KOPT-K1 (cell line): Measurements from ENCODE around the gene BCL2L13.
"Not testable (repeated sequence)": the region's sequence is repeated elsewhere in the genome, so short reads cannot be mapped to it uniquely, and the experiment has no call there.

ENCODE experiments used
- H3K27ac ChIP-seq: fragments of 200-600 bp; sonication (generic); 2 replicates; pipeline ENCODE4 v1.5.1; 2016; ENCODE audit warnings: antibody characterized with exemption, mild to moderate bottlenecking, low read depth, low read length; ENCODE audit not compliant: poor library complexity, severe bottlenecking
- H3K36me3 ChIP-seq: fragments of 200-600 bp; sonication (generic); 2 replicates; pipeline ENCODE4 v1.5.1; 2017; ENCODE audit warnings: antibody characterized with exemption, mild to moderate bottlenecking, low read length, moderate library complexity; ENCODE audit not compliant: insufficient read depth
- H3K9me3 ChIP-seq: fragments of 200-600 bp; sonication (generic); 2 replicates; pipeline ENCODE4 v1.5.1; 2017; ENCODE audit warnings: antibody characterized with exemption, low read length, mild to moderate bottlenecking; ENCODE audit not compliant: insufficient read depth, poor library complexity, severe bottlenecking

BCL2L13 gene

GRCh38 chr22:17742527-17742902, 104.0 kb downstream of the BCL2L13 start:
- Histone ChIP-seq H3K36me3 (peaks cover 83% of the 10 kb centered on the region), H3K9me3 (no peaks in the 10 kb centered on the region), H3K27ac (no peak overlapping the region)

GRCh38 chr22:17743661-17744411, 105.3 kb downstream of the BCL2L13 start:
- H3K27ac ChIP-seq = no peak overlapping the region
- H3K9me3 ChIP-seq = no peaks in the 10 kb centered on the region
- H3K36me3 ChIP-seq = peaks cover 76% of the 10 kb centered on the region

- peaks cover 76% of the 10 kb centered on the region for H3K36me3 ChIP-seq
- no peak overlapping the region for H3K27ac ChIP-seq
- H3K9me3 ChIP-seq = no peaks in the 10 kb centered on the region
These were observed 105.9 kb downstream of the BCL2L13 start for GRCh38 chr22:17744430-17744829.

GRCh38 chr22:17746916-17747315, 108.4 kb downstream of the BCL2L13 start:
- Histone ChIP-seq H3K27ac (no peak overlapping the region), H3K36me3 (peaks cover 57% of the 10 kb centered on the region), H3K9me3 (no peaks in the 10 kb centered on the region)

GRCh38 chr22:17748555-17749353, 110.2 kb downstream of the BCL2L13 start:
- H3K9me3 ChIP-seq = no peaks in the 10 kb centered on the region
- H3K36me3 ChIP-seq = peaks cover 46% of the 10 kb centered on the region
- no peak overlapping the region for H3K27ac ChIP-seq

- no peaks in the 10 kb centered on the region for H3K9me3 ChIP-seq
- peaks cover 47% of the 10 kb centered on the region for H3K36me3 ChIP-seq
- H3K27ac ChIP-seq = no peak overlapping the region
These were observed 111.2 kb downstream of the BCL2L13 start for GRCh38 chr22:17749605-17750395.

- Histone ChIP-seq H3K36me3 (peaks cover 50% of the 10 kb centered on the region), H3K9me3 (no peaks in the 10 kb centered on the region), H3K27ac (no peak overlapping the region)
These were observed 113.0 kb downstream of the BCL2L13 start for GRCh38 chr22:17751596-17751995.

- Histone ChIP-seq H3K27ac (no peak overlapping the region), H3K36me3 (peaks cover 39% of the 10 kb centered on the region), H3K9me3 (no peaks in the 10 kb centered on the region)
These were observed 114.9 kb downstream of the BCL2L13 start for GRCh38 chr22:17753401-17753989.

GRCh38 chr22:17754233-17754925, 115.8 kb downstream of the BCL2L13 start:
- H3K36me3 ChIP-seq = peaks cover 30% of the 10 kb centered on the region
- H3K9me3 ChIP-seq = no peaks in the 10 kb centered on the region
- no peak overlapping the region for H3K27ac ChIP-seq

GRCh38 chr22:17761138-17761488, 122.6 kb downstream of the BCL2L13 start:
- Histone ChIP-seq H3K27ac (peak overlapping the region; percentile 51), H3K36me3 (no peaks in the 10 kb centered on the region; the same call in 1 of the 2 replicates), H3K9me3 (no peaks in the 10 kb centered on the region)

- peak overlapping the region; percentile 90 for H3K27ac ChIP-seq
- not testable (repeated sequence) for H3K9me3 ChIP-seq, H3K36me3 ChIP-seq
These were observed 124.9 kb downstream of the BCL2L13 start for GRCh38 chr22:17763442-17763841.

GRCh38 chr22:17764036-17764435, 125.5 kb downstream of the BCL2L13 start:
- Histone ChIP-seq H3K9me3 (no peaks in the 10 kb centered on the region), H3K27ac (peak overlapping the region; percentile 90), H3K36me3 (peaks cover under 1% of the 10 kb centered on the region)

- not testable (repeated sequence) for H3K9me3 ChIP-seq, H3K36me3 ChIP-seq
- H3K27ac ChIP-seq = peak overlapping the region; percentile 90
These were observed 126.3 kb downstream of the BCL2L13 start for GRCh38 chr22:17764852-17765251.

- Histone ChIP-seq H3K27ac (peak overlapping the region; percentile 57), H3K36me3 (peaks cover 34% of the 10 kb centered on the region), H3K9me3 (no peaks in the 10 kb centered on the region)
These were observed 128.9 kb downstream of the BCL2L13 start for GRCh38 chr22:17767233-17768065.
